Measurements from ENCODE around the gene ALX4.

The ALX4 gene

GRCh38 chr11:44335052-44335760 lies 25.3 kb upstream of the ALX4 start:
- no peak for DNase-seq (ENCODE audit: low read depth, low spot score)

GRCh38 chr11:44334356-44335004 lies 24.5 kb upstream of the ALX4 start:
- no peak for DNase-seq (ENCODE audit: low read depth, low spot score)

GRCh38 chr11:44333271-44334218 lies 23.6 kb upstream of the ALX4 start:
- no peak for DNase-seq (ENCODE audit: low read depth, low spot score)

- no peak for DNase-seq (ENCODE audit: low read depth, low spot score)
Measured at GRCh38 chr11:44332665-44333064, 22.7 kb upstream of the ALX4 start.

GRCh38 chr11:44329472-44330230 lies 19.7 kb upstream of the ALX4 start:
- DNase-seq (ENCODE audit: low read depth, low spot score), result no peak

GRCh38 chr11:44328138-44328660 lies 18.3 kb upstream of the ALX4 start:
- DNase-seq (ENCODE audit: low read depth, low spot score), result no peak

GRCh38 chr11:44327730-44328129 lies 17.8 kb upstream of the ALX4 start:
- no peak for DNase-seq (ENCODE audit: low read depth, low spot score)

- no peak for DNase-seq (ENCODE audit: low read depth, low spot score)
Measured at GRCh38 chr11:44326615-44327475, 16.9 kb upstream of the ALX4 start.

- no peak for DNase-seq (ENCODE audit: low read depth, low spot score)
Measured at GRCh38 chr11:44325698-44326097, 15.8 kb upstream of the ALX4 start.

GRCh38 chr11:44324749-44325525 lies 15.0 kb upstream of the ALX4 start:
- no peak for DNase-seq (ENCODE audit: low read depth, low spot score)

GRCh38 chr11:44324222-44324621 lies 14.3 kb upstream of the ALX4 start:
- DNase-seq (ENCODE audit: low read depth, low spot score), result no peak

GRCh38 chr11:44322243-44322642 lies 12.3 kb upstream of the ALX4 start:
- DNase-seq (ENCODE audit: low read depth, low spot score), result no peak

- DNase-seq (ENCODE audit: low read depth, low spot score), result no peak
Measured at GRCh38 chr11:44321059-44321458, 11.1 kb upstream of the ALX4 start.

GRCh38 chr11:44320289-44320973 lies 10.5 kb upstream of the ALX4 start:
- no peak for DNase-seq (ENCODE audit: low read depth, low spot score)

- DNase-seq (ENCODE audit: low read depth, low spot score), result no peak
Measured at GRCh38 chr11:44319552-44320288, 9.8 kb upstream of the ALX4 start.

GRCh38 chr11:44319170-44319551 lies 9.2 kb upstream of the ALX4 start:
- DNase-seq (ENCODE audit: low read depth, low spot score), result no peak

- DNase-seq (ENCODE audit: low read depth, low spot score), result no peak
Measured at GRCh38 chr11:44318369-44318768, 8.4 kb upstream of the ALX4 start.

GRCh38 chr11:44316659-44317240 lies 6.8 kb upstream of the ALX4 start:
- DNase-seq (ENCODE audit: low read depth, low spot score), result no peak
